NB4 (cell line): ENCODE data around the gene BRAT1.

Experiments used
- CTCF ChIP-seq: IDR thresholded peaks from one replicate; pipeline ENCODE4 v1.5.1; 2012; ENCODE audit warnings: low read depth, low read length
- POLR2A ChIP-seq: IDR thresholded peaks from 2 replicates; pipeline ENCODE4 v1.6.1; 2011; ENCODE audit warnings: mild to moderate bottlenecking; ENCODE audit not compliant: insufficient read length; ENCODE audit errors: extremely low read depth
- TF ChIP-seq, protein P1 (sequence below): IDR thresholded peaks from 2 replicates; pipeline ENCODE4 v1.6.1; 2011; ENCODE audit warnings: low read depth, low read length

- TF ChIP-seq CTCF, result no peak
- TF ChIP-seq POLR2A, result no peak
- TF ChIP-seq, protein P1, sequence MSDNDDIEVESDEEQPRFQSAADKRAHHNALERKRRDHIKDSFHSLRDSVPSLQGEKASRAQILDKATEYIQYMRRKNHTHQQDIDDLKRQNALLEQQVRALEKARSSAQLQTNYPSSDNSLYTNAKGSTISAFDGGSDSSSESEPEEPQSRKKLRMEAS, result no peak
These were observed 43.1 kb downstream of the BRAT1 start for GRCh38 chr7:2512179-2512661.
